Body of pancreas (tissue), 4 donors: Measurements from ENCODE around the gene ANXA9. TPM values are rescaled to one million over a fixed set of nuclear protein-coding genes. Genes with fewer than 3 reads are reported as not detected.
A peak's percentile ranks its signal among the peaks of the same experiment; 100 is the strongest.

Experiments used
- ATAC-seq: fragments of 150-250 bp; one replicate; pipeline ENCODE4 v1.9.1; 2016
- DNase-seq, 4 donors: peaks; one replicate each; pipeline ENCODE4 v3.0.0-alpha.2; 2019
- H3K27ac ChIP-seq, 4 donors: fragments of 200-600 bp; sonication (generic); 1 replicate in 3 of 4; 2 replicates in 1 of 4; pipeline versions ENCODE4 v1.5.1 to v1.6.1; 2016 to 2019; ENCODE audit warnings: mild to moderate bottlenecking in 1 of 4, mixed read lengths in 1 of 4, moderate library complexity in 1 of 4
- H3K27me3 ChIP-seq, 2 donors: fragments of 200-600 bp; sonication (generic); one replicate each; pipeline ENCODE4 v1.6.0; 2016; ENCODE audit warnings: mild to moderate bottlenecking in 1 of 2
- H3K36me3 ChIP-seq, 2 donors: fragments of 200-600 bp; sonication (generic); replicated peaks in 1 of 2; 2 replicates each; pipeline ENCODE4 v1.5.1; 2016; ENCODE audit warnings: low read depth in 2 of 2; ENCODE audit not compliant: insufficient read depth in 1 of 2
- H3K4me1 ChIP-seq: fragments of 200-600 bp; sonication (generic); one replicate; pipeline ENCODE4 v1.6.0; 2016
- H3K4me3 ChIP-seq, 2 donors: fragments of 200-600 bp; sonication (generic); 1 replicate in 1 of 2; 2 replicates in 1 of 2; pipeline ENCODE4 v1.5.1; 2016 to 2019
- H3K9me3 ChIP-seq, 3 donors: fragments of 200-600 bp; sonication (generic); 1 replicate in 2 of 3; 2 replicates in 1 of 3; pipeline ENCODE4 v1.5.1; 2016
- POLR2A ChIP-seq, 3 donors: fragments of 450-650 bp; IDR thresholded peaks; one replicate each; pipeline ENCODE4 v1.6.1; 2016; ENCODE audit warnings: antibody characterized with exemption in 3 of 3, mild to moderate bottlenecking in 2 of 3
- WGBS, 2 donors: methylation state at CpG; one replicate each; pipeline ENCODE4 v1.1.5; 2017; 5-methylcytosine and 5-hydroxymethylcytosine counted together
- intact Hi-C: fragments of 100-400 bp; cut with DNase I; formaldehyde crosslinking; loops from one replicate; pipeline ENCODE4 v1.15.1; 2023
- total RNA-seq, 2 donors: library from RNA; depleted of rRNA; stranded (reverse); fragments of >200 nt; gene quantifications; one replicate each; pipeline ENCODE4 v1.1.0, GENCODE V29; 2016
- TF ChIP-seq, protein P1 (sequence below), 7 experiments: fragments of 450-650 bp in 4 of 7; fragments of 200-600 bp in 3 of 7; sonication (generic) in 3 of 7; IDR thresholded peaks; one replicate each; pipeline ENCODE4 v1.5.1; 2016 to 2019; ENCODE audit warnings: antibody characterized with exemption in 7 of 7

Gene ANXA9
- total RNA-seq, 2 donors from 2014 or later, result 17.4 to 33.3 TPM

DNA sequence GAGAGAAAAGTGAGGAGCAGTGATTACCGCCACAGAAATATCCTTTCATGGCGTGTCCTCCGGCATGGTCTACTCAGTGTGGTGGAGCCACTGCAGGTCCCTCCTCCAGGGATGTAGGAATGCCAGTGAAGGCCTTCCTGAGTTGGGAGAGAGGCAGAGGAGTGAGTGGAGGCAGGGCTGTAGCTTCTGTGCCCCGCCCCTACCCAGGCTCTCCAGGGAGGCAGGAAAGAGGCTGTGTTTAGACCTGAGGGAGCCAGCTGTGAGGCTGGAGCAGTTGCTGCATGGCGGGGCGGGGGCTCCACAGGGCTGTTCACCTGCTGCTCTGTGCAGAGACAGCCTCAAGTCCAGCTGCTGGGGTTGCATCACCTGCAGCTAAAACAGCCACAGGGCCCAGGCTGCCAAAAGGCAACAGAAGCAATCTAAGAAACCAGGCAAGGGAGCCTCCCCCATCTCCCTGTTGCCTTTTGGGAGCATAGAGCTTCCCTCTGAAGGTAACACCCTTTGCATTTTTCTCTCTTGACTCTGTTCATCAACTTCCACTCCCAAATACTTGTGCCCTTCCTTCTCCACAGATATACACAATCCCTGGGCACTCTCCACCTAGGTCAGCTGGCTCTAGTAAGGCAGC, 801 bp upstream of the ANXA9 start:
- H3K27ac ChIP-seq, result peak overlapping the region; percentile 72 to 82 (median 82)
- DNase-seq (peak; percentile 55 to 72 (median 64)), ATAC-seq (peak; percentile 51)
- no peaks in the 10 kb centered on the region for H3K9me3 ChIP-seq
- WGBS, 2 donors, result 43 to 58% methylated on average over 4 to 6 of the region's 6 CpGs
- TF ChIP-seq, protein P1, sequence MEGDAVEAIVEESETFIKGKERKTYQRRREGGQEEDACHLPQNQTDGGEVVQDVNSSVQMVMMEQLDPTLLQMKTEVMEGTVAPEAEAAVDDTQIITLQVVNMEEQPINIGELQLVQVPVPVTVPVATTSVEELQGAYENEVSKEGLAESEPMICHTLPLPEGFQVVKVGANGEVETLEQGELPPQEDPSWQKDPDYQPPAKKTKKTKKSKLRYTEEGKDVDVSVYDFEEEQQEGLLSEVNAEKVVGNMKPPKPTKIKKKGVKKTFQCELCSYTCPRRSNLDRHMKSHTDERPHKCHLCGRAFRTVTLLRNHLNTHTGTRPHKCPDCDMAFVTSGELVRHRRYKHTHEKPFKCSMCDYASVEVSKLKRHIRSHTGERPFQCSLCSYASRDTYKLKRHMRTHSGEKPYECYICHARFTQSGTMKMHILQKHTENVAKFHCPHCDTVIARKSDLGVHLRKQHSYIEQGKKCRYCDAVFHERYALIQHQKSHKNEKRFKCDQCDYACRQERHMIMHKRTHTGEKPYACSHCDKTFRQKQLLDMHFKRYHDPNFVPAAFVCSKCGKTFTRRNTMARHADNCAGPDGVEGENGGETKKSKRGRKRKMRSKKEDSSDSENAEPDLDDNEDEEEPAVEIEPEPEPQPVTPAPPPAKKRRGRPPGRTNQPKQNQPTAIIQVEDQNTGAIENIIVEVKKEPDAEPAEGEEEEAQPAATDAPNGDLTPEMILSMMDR (IDR thresholded peaks at IDR 0.05), result no peak
- peak in 2 of 3 donors; percentile 68 to 70 for TF ChIP-seq POLR2A (IDR thresholded peaks at IDR 0.05)
- H3K4me1 ChIP-seq, result peaks cover 58% of the 10 kb centered on the region
- H3K36me3 ChIP-seq, result no peaks in the 10 kb centered on the region
- no peak overlapping the region for H3K4me3 ChIP-seq
- H3K27me3 ChIP-seq, result no peaks in the 10 kb centered on the region
- intact Hi-C loops, result no loop called here

DNA sequence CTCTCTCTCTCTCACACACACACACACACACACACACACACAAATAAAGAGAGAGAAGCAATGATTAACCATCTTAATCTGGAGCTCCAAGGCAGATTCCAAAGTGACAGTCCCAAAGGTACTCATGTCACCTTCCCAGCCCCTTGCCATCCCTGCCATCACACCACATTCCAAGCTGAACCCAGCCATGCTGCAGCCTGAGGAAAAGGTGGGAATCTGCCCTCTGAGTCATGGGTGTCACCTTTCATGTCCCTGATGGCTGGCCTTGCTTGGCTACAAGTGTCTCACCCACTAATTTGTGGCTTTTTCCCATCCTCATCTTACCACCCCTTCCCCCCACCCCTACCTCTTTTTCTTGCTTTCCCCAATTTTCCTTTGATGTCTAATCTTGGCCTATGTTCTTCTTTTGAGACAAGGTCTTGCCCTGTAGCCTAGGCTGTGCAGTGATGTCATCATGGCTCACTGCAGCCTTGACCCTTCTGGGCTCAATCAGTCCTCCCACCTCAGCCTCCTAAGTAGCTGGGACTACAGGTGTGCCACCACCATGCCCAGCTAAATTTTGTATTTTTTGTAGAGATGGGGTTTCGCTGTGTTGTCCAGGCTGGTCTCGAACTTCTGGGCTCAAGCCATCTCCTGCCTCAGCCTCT, 3.2 kb downstream of the ANXA9 start:
- ATAC-seq, result no peak
- TF ChIP-seq, protein P1 (IDR thresholded peaks at IDR 0.05), result no peak
- no peak for TF ChIP-seq POLR2A (IDR thresholded peaks at IDR 0.05)
- DNase-seq, result no peak

DNA sequence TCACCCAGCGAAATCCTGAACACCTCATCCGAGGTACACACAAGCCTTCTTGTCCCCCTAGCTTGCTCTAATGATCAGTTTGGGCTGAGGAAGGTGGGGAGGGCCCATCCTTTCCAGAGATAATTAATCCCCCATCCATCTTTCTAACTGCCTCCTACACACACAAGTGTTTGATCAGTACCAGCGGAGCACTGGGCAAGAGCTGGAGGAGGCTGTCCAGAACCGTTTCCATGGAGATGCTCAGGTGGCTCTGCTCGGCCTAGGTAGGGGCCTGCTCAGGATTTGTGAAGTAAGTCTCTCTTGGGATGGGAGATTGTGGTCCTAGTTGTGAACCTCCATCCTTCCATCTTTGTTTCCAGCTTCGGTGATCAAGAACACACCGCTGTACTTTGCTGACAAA, 5.8 kb downstream of the ANXA9 start:
- WGBS, 2 donors, result 66 to 81% methylated on average over 7 of the region's 7 CpGs
- Histone ChIP-seq H3K27me3 (no peaks in the 10 kb centered on the region), H3K4me3 (no peak overlapping the region), H3K9me3 (no peaks in the 10 kb centered on the region), H3K27ac (no peak overlapping the region), H3K4me1 (peaks cover 29% of the 10 kb centered on the region), H3K36me3 (no peaks in the 10 kb centered on the region)
- ATAC-seq (no peak), DNase-seq (no peak)
- intact Hi-C loops, result no loop called here
- TF ChIP-seq, protein P1 (IDR thresholded peaks at IDR 0.05), result no peak
- no peak for TF ChIP-seq POLR2A (IDR thresholded peaks at IDR 0.05)

More for the DNA sequence above, 3.2 kb downstream of the ANXA9 start:
- intact Hi-C loops, result no loop called here
- Histone ChIP-seq H3K27me3 (no peaks in the 10 kb centered on the region), H3K4me3 (no peak overlapping the region), H3K36me3 (no peaks in the 10 kb centered on the region), H3K9me3 (no peaks in the 10 kb centered on the region), H3K4me1 (peaks cover 27% of the 10 kb centered on the region), H3K27ac (peak overlapping the region in 2 of 4 donors; percentile 47 to 82)
- WGBS, 2 donors, result 91 to 97% methylated on average over 2 of the region's 2 CpGs

DNA sequence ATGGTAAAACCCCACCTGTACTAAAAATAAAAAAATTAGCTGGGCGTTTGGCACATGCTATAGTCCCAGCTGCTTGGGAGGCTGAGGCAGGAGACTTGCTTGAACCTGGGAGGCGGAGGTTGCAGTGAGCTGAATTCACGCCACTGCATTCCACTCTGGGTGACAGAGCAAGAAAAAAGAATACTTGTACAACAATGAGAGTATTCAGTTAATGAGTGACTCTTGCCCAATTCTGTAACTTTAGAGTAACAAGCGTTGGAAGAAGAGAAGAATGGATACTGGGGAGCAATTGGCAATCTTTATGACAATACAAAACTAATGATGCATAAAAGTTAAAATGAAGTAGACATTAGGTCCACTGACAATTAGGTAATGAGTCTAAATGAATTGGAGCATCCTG, 10.5 kb downstream of the ANXA9 start:
- DNase-seq (no peak), ATAC-seq (no peak)
- H3K27ac ChIP-seq, result peak overlapping the region in 3 of 4 donors; percentile 14 to 44 (median 31)
- WGBS, 2 donors, result 43 to 53% methylated on average over 4 of the region's 4 CpGs
- H3K4me3 ChIP-seq, result no peak overlapping the region
- peaks cover 0 to 12% of the 10 kb centered on the region in 2 donors for H3K36me3 ChIP-seq
- intact Hi-C loops, result no loop called here
- H3K4me1 ChIP-seq, result peaks cover 13% of the 10 kb centered on the region
- H3K27me3 ChIP-seq, result no peaks in the 10 kb centered on the region
- H3K9me3 ChIP-seq, result no peaks in the 10 kb centered on the region
- TF ChIP-seq, protein P1 (IDR thresholded peaks at IDR 0.05), result no peak
- TF ChIP-seq POLR2A (IDR thresholded peaks at IDR 0.05), result no peak
